Fibroblast of gingiva (primary cell): Measurements from ENCODE around the gene ATXN1L.
A peak's percentile ranks its signal among the peaks of the same experiment; 100 is the strongest.
"Not testable (repeated sequence)": the region's sequence is repeated elsewhere in the genome, so short reads cannot be mapped to it uniquely, and the experiment has no call there.

Source experiments
- DNase-seq: peaks from one replicate; pipeline ENCODE4 v3.0.0-alpha.2; 2011; ENCODE audit warnings: low read depth

ATXN1L gene

DNA sequence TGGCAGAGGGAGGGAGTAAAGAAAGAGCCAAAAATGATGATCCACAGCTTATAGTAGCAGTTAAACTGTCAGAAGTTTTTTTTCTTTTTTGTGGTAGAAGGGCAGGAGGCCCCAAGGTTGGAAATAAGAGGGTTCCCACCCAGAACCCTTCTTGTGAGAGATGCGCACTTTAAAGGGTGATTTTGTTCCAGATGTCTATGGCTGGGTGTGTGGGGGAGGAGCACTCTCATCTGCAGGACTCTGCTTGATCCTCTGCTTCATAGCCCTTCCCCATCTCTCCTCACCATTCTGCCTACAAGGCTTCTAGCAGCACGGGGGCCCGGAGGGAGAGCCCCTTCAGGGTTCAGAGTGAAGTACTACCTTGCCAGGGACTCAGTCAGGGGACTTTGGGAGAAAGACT, 6.4 kb downstream of the ATXN1L start:
- DNase-seq, result no peak

DNA sequence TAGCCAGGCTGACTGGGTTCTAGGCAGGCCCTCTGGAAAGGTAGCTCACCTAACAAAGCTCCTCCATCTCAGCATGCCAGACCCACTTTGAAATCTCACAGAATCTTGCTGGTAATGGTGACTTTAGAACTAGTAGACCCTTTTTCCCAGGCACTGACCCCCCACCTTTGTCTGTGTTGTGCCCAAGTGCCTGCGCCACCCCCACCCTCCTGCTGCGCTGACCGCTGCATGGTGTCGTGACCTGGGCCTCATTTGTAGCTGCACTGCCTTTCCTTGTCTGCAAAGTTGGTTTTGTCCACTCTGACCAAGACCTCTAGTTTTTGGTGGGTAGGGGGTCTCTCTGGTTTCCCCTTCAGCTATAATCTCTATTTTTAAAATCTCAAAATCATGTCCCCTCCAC, 6.8 kb downstream of the ATXN1L start:
- no peak for DNase-seq

DNA sequence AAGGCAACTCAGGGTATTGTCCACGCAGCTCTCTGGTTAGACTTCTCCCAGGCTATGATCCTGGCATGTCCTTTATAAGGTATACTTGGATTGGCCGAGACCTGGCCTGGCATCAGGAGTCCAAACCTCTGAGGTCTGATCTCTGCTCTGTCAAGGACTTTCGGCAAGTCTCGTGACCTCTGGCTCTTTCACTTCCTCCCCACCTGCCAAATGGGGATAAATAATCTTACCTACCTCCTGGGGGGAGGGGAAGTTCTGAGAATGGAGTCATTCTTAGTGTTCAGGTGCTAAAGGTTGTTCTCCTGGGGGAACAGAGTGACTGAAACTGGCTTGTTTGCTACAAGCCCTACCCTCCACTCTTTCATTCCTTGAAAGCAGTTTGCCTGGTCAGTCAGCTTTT, 7.6 kb downstream of the ATXN1L start:
- DNase-seq, result no peak

DNA sequence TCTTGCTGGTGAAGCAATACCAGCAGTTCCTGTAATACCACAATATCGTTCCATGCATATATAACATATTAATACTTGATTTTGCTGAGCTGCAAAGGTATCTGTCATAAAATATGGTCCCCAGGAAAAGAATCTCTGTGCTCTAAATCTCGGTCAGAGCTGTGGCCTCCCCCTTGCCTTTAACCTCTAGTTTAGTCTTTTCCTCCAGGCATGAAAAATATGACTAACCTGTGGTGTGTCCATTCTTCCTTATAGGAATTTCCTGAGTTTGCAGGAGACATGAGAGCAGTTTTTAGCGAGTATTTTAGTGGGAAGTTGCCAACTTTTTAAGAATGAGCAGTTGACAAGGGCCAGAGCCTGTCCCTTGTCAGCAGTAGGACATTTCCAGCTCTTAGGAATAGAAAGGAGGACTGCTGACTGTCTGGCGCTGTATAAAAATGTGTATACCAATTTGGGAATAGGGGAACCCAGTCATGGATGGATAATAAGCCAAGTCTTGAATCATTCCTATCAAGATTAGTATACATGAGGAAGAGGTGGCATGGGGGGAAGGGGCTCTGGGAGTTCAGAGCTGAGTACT, 8.7 kb downstream of the ATXN1L start:
- no peak for DNase-seq

DNA sequence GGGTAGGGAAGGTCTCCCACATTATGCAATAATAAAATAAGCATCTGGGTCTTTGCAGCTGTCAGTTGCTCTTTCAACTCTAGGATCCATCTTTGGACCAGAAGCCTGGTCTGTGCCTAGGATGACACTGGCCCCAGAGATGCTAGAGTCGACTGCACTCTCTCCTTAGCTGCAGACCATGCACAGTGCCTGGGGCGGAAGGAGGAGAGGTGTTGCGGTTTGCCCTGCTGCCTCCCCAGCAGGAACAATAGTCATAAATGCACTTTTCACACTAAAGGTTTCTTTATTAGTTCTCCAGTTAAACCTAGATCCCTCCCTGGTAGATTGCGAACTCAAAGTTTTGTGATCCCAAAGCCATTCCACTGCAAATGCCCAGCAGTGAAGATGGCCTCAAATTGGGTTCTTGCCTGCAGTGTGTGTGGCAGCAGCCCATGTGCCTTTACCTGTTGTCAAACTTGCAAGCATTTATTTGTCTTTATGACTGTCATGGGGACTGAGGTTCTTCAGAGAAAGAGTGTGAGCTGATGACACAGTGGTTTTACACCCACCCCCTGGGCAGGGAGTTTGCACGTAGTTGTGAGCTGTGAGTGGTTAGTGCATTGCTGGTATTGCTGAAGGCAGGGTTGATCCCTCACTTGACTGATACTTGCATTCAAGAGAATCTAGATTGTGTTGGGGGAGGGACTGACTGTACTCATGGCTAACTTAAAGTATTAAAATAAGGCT, 10.3 kb downstream of the ATXN1L start:
- no peak for DNase-seq

DNA sequence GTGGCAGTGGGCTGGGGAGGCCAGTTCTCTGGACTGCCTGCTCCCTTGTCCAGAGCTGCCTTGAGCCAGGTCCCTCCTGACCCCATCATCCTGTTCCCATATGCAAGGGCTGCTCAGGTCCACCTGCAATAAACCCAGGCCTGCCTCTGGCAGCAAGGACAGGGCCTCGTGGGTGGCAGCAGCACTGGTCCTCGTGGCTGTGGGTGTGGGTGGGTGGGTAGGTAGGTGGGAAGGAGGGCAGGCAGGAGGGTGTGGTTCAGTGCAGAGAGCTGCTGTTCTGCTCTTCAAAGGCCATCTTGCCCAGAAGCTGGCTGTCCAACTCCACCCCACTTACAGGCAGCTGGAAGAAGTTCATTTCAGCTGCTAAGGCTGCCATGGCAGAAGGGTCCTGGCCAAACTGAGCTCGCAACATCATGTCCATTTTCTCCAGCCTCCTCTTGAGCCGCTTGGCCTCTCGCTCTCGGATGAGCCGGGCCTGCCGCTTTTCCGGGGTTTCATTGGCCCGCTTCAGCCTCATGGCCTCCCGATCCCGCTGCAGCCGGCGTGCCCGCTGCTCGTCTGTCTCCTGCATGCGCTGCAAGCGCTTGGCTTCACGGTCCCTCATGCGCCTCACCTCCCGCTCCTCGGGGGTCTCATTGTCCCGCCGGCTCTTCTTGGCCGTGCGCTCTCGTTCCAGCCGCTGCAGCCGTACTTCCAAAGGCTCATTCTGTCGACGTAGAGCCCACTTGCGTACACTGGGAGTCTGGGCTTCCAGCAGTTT, 14.2 kb downstream of the ATXN1L start:
- no peak for DNase-seq

DNA sequence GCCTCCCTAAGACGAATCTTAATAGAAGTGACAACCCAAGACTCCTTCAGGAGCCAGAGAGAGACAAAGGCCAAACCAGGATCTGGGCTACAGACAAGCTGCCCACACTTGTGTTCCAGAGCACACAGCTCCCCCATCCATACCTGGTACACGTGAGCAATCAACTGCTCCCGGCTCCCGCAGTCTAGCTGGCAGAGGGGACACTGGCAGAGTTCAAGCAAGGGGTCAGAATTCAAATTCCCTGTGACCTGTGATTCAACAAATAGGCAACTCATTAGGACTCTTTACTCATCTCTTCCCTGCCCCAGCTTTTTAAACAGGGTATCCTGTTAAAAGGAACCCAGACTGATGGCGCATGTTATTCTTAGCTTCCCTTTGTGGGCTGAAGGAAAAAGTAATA, 18.2 kb downstream of the ATXN1L start:
- no peak for DNase-seq

DNA sequence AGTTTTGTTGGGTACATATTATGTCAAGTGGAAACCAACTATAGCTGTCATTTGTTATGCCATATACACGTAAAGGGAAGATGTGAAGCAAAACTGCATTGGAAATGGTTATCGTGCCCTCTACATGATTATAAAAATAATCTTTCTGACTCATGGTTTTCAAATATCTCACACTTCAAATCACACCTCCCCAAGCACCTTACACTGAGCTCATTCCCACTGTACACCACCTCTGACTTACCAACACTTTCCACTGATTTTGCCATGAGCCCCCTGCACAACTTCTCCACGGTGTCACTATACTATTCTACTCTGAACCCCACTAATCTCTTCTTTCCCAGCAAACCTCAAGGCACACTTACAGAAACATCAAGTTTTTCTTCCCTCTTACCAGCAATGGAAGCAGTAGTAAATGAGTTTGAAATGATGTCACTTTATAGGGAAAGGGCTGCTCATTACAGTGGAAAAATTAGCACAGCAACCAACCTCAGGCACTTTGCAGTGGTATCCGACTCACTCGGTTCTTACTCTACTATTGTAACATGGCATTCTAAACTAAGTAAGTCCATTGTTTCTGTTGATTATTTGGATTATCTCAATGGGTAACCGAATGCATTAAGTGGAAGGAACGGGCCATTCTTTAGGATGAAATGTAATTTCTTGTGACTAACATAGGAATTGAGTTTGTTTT, 19.5 kb downstream of the ATXN1L start:
- DNase-seq, result no peak

DNA sequence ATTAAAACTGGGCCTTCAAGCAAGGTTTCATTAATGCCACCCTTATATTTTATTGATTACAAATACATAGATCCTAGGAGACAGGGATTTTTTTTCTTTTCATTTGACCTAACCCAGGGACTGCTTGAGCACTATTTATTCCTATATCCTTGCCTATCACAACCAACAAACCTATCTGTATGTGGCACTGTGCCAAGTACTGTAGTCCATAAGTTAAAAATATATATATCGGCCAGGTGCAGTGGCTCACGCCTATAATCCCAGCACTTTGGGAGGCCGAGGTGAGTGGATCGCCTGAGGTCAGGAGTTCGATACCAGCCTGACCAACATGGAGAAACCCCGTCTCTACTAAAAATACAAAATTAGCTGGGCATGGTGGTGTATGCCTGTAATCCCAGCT, 21.4 kb downstream of the ATXN1L start:
- DNase-seq, result not testable (repeated sequence)

DNA sequence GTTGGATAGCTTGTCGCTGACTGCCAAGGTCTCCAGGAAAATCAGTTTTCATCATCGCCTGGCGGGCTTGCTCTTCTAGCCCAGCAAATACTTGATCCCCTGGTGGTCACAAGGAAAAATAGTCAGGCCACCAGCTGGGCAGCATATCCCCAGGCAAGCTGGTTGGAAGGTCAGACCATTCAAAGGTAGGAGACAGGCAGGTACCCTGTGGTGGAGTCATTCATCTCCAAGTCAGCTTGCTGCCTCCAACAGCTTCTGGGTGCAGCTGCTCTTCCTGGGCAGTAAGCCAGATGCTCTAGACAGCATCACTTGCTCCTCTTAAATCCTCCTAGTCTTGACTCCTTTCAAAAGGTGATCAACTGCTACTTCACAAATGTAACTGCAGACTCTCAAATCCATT, 22.2 kb downstream of the ATXN1L start:
- no peak for DNase-seq

DNA sequence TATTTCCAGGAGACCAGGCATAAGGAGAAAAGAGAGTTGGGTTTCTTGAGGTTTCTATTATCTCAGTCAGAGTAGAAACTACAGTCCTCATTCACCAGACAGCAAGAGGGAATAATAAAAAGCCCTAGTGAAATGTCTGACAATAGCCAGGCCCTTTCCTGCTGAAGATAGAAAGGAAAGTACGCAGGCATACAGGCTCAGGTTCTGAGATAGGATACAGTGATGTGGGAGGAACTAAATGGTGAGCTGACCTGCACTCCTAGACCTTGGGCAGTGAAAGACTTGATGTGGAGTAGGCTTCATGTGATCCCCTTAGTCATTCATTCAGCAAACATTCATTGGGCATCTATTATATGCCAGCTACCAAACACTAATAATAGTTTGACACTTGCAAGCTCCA, 23.3 kb downstream of the ATXN1L start:
- no peak for DNase-seq

DNA sequence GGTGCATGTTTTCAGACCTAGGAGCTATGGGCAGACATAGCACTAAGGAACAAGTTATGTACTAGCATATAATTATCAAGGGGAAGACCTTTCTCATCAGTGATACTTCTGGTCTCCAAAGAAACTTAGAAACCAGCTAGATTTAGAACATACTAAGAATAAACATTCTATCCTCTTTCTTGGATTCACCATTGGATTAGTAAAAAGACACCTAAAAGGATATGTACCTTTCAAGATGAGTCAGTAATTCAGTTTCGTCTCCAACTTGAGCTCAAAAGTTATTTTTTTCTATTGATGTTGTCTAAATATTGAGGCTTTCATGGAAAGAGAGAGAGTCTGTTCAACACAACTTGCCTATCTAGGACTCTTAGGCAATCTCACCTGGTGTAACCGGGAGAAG, 25.0 kb downstream of the ATXN1L start:
- DNase-seq, result no peak

DNA sequence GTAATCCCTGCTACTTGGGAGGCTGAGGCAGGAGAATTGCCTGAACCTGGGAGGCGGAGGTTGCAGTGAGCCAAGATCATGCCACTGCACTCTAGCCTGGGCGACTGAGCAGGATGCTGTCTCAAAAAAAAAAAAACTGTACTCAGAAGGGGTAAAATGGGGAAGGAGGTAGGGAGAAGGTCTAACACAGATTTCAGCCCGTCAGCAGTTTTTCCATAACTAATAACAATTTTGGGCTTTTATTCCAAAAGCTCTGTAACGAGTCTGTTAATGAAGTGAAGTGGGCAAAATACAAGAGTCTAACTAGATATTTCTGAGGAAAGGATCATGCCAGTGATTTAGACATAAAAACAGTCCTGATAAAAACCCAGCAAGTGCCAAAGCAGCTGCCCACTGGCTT, 27.4 kb downstream of the ATXN1L start:
- DNase-seq, result no peak

DNA sequence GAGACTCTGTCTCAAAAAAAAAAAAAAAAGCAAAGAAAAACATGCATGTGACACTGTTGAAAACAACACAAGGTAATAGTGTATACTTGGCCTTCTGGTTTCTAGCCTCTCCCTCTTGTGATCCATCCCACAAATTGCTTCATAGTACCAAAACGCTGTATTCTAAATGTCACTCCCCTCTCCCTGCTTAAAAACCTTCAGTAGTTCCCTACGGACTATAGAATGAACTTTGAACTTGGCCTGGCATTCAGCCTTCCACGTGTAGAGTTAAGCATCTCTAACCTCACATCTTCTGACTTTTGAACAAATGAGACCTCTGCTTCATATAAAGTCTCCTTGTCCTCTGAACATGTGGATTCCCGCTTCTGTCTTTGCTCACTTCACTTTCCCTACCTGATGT, 33.1 kb downstream of the ATXN1L start:
- no peak for DNase-seq

DNA sequence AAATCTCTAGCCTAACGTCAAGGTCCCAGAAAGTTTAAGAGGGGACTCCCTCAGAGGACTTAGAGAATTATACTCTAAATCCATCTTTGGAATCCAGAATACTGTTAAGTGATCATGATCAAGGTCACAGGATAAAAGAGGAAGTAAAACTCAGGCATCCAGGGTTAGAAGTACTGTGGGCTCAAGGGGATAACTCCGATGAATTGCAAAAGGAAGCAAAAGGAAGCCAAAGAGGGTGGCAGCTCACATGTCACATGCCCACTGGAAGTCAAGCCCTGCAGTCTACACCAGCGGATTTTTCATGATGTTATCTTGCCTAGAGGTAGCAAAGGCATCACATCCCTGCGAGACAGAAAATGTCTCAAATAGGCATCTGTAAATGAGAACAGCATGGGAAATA, 34.4 kb downstream of the ATXN1L start:
- no peak for DNase-seq

DNA sequence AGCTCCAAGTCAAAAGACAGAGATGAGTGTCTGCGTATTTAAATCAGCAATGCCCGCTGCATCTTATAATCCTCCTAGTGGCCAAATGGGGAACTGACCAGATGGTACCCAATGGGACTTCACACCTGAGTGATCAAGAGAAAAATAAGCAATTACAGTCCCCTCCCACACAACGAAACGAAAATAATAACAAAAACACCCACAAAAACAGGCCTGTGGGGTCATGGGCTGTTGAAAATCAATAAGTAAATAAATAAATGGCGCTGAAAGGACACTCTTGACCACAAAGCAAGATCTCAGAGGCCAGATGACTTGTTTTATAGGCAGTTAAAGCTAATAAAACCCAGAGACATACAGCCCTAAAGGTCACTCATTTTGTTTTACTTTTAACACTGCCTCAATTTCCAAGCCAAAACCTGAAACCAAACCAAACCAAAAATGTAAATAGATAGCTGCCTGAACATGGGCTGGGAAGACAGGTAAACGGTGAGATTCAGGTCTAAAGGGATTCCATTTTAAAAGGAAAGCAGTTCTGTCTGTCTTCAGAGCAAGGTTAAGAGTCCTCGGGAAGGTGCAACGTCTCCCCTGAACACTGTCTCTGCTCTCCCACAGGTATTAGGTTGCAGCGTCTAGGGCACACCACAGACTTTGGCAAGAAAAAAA, 36.9 kb downstream of the ATXN1L start:
- DNase-seq, result peak; percentile 65

DNA sequence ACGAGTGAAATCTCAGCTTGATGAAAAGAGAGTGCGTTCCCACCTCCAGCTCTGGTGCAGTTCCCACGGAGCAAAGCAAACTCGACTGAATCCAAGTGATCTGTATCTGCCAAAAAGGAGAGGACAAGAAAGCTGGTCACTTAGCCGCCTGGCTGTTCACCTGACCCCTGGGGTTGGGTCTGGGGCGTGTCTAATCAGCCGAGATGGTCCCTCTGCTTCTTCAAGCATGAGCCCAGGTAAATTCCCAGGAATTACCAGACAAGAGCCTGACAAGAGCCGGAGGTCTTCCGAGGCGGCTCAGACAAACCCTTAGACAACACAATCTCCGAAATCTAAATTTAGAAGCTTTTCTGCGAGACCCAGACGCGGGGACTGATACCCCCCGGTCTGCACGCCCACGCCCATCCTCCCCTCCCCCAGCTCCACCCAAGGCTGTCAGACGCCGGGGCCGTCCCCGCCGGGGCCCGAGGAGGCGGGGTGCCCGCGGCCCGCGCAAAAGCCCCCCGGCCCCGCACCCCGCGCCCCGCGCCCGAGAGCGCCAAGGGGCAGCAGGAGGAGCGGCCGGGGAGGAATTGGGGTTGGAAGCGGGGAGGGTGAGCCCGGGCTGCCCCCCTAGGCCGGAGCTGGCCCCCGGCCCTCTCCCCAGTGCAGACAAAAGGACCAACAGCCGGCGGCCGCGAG, 37.5 kb downstream of the ATXN1L start:
- DNase-seq, result no peak

DNA sequence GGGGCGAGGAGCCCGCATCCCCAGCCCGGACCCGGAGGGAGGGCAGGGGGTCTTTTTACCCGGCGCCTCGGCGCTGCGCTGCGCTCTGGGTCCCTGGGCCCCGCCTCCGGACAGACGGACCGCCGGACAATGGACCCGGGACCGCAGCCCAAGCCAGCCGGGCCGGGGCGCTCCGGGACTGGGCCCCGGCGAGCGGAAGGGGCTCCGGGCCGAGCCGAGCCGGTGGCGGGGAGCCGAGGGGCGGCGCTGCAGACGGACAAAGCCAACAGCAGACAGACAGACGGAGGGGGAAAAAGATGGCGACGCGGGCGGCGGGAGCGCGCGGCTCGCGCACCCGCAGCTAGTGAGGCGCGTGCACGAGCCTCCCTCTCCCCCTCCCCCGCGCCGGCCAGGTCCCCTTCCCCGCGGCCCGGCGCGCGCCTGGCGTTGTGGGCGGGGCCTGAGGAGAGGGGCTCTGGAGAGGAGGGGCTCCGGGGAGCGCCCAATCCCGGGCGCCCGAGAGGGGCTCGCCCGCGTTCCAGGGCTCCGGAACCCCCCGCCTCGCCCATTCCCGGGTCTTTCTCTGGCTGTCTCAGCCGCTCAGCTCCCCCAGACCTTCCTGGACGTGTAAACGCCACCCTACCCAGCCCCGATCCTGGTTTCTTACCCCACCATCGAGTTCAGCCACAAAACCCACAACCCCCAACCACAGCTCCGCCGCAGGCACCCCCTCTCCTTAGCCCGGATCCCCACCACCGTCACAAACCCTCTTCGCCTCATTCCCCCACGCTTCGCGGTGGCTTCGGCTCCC, 38.3 kb downstream of the ATXN1L start, which contains the start of gene ZNF821:
Gene ZNF821, minus strand, starts transcription at position 334 of the 790 bp plus-strand sequence. CDS start 4,236 bp downstream, outside the sequence.
- peak; percentile 67 for DNase-seq

DNA sequence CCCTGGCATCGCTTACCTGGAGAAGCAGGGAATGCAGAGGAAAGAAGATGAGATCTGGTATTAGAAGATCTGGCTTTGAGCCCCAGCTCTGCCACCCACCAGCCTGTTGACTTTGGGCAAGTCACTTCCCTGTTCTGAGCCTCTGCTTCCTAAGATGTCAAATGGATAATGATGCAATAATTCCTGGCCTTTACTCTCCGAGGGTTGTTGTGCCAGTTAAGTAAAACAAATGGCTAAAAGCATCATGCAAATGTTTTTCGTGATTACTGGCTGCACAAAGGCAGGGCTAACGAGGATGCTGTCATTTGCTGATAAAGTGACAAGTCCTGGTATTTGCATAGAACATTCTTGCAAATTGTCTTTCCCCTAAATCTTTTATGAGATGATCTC, 39.5 kb downstream of the ATXN1L start:
- DNase-seq, result no peak

DNA sequence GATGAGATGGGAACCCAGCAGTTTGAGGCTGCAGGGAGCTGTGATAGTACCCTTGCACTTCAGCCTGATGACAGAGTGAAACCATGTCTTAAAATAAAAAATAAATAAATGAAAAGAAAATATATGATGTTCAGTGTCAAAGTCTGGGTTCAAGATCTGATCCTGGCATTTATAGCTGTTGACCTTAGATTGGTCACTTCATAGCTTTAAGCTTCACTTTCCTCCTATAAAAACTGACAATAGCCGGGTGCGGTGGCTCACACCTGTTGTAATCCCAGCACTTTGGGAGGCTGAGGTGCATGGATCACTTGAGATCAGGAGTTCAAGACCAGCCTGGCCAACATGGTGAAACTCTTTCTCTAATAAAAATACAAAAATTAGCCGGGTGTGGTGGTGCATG, 43.4 kb downstream of the ATXN1L start:
- no peak for DNase-seq

DNA sequence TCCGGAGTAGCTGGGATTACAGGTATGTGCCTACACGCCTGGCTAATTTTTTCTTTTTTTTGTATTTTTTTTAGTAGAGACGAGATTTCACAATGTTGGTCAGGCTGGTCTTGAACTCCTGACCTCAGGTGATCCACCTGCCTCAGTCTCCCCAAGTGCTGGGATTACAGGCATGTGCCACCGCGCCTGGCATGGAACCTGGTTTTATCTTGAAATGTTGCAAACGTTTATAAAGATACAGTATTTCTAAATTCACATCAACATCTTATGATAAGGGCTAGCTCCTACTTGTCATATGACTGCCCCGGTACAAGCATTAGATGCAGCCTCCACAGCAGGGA, 48.1 kb downstream of the ATXN1L start:
- no peak for DNase-seq
